ENCODE data around the gene TMEM156. TPM values are rescaled to one million over a fixed set of nuclear protein-coding genes. Genes with fewer than 3 reads are reported as not detected.

TMEM156 gene
- total and polyA plus RNA-seq, 10 of the 15 experiments (the other 5 are each of a cell fraction or from before 2014, with no cell fraction given): 20.8 to 48.3 (median 32.7) TPM

DNA sequence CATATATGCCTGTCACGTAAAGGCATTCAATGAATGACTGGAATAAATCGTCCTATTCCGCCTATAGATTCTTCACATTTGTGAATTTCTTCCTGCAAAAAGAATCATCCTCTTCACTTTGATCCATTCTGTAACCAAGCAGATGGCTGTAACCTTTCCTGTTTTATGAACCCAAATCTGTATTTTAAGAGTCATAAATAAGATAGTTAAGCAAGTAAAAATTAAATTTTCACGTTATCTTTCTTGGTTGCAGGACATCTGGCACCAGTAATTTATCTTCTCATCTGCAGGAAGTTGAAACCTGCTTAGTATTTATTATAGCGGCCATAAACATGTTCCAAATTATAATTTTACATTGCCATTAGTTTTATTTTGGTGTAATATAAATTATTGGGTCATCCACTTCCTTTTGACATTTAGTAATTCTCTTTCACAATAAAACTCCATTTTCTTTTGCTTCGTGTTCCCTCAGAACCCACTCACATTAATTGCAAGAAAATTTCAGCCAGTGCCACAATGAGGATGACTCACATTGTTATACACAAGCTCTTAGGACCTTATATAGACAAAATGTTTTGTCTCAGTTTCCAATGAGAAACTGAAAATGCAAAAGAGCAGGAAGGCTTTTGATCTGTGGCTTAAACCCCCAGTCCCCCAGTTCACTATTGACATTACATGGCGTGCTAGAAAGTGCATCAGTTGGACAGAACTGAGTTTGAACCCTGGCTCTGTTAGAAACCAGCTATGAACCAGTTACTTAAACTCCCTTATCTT, 51.1 kb downstream of the TMEM156 start:
- BruUV-seq (replicated peaks): no TSS peak
- Histone ChIP-seq H3K36me3 (ENCODE audit: control insufficient read depth in 2 of 2, insufficient read depth in 2 of 2, low read length in 1 of 2) (peaks cover 7 to 9% of the 10 kb centered on the region in 2 experiments; a peak in 3 of 4 replicates), H3K27ac (ENCODE audit: control insufficient read depth, insufficient read depth) (peak overlapping the region; percentile 52), H3K27me3 (replicated peaks in 1 of 2; ENCODE audit: control insufficient read depth in 2 of 2, insufficient read depth in 2 of 2, low read length in 1 of 2) (no peaks in the 10 kb centered on the region), H3K9me3 (replicated peaks; ENCODE audit: control insufficient read depth, insufficient read depth, low read length) (no peaks in the 10 kb centered on the region), H4K20me1 (ENCODE audit: control insufficient read depth, insufficient read depth) (no peaks in the 10 kb centered on the region), H3K4me1 (ENCODE audit: control insufficient read depth, insufficient read depth, low read length) (peaks cover 19% of the 10 kb centered on the region), H3K4me3 (no peak overlapping the region), H3K79me2 (ENCODE audit: control insufficient read depth, insufficient read depth, low read length) (no peaks in the 10 kb centered on the region), H3K9ac (ENCODE audit: control insufficient read depth, insufficient read depth, low read length) (no peak overlapping the region), H2AFZ (ENCODE audit: control insufficient read depth, low read depth, low read length) (no peak overlapping the region), H3K4me2 (ENCODE audit: control insufficient read depth, insufficient read depth) (0 out of 2 replicates have a peak overlapping the region, but pooled peaks have one; percentile 11)
- in situ Hi-C loops (cut with MboI) (no loop called here), intact Hi-C loops (cut with micrococcal nuclease; ENCODE audit: unreplicated experiment) (loop anchor here (5.0 kb wide), 1 partner anchor 44 kb away; no protein-coding TSS in a partner anchor)
- ATAC-seq (peak; percentile 82), FAIRE-seq (no peak), DNase-seq (ENCODE audit: low read depth, low spot score) (peak; percentile 24)
- SMC1A ChIA-PET (ENCODE audit: uncharacterized antibody, unreplicated experiment): interaction anchor here (0.8 to 2.8 kb wide), 5 partner anchors 49 to 153 kb away, joined by 3 to 7 read pairs (median 5); no protein-coding TSS in a partner anchor
- RAD21 ChIA-PET (ENCODE audit: unreplicated experiment): interaction anchor here (1.4 kb wide), 1 partner anchor 17 kb away, joined by 5 read pairs; no protein-coding TSS in a partner anchor
- POLR2A ChIA-PET: no interaction called here
- CTCF ChIA-PET: interaction anchor here (1.0 kb wide), 1 partner anchor 79 kb away, joined by 3 read pairs; no protein-coding TSS in a partner anchor
- 76% methylated on average over 7 of the region's 7 CpGs for WGBS (ENCODE audit: insufficient coverage, insufficient replicate concordance, low lambda C conversion rate, missing lambda C conversion rate)
- TF ChIP-seq, protein P1, sequence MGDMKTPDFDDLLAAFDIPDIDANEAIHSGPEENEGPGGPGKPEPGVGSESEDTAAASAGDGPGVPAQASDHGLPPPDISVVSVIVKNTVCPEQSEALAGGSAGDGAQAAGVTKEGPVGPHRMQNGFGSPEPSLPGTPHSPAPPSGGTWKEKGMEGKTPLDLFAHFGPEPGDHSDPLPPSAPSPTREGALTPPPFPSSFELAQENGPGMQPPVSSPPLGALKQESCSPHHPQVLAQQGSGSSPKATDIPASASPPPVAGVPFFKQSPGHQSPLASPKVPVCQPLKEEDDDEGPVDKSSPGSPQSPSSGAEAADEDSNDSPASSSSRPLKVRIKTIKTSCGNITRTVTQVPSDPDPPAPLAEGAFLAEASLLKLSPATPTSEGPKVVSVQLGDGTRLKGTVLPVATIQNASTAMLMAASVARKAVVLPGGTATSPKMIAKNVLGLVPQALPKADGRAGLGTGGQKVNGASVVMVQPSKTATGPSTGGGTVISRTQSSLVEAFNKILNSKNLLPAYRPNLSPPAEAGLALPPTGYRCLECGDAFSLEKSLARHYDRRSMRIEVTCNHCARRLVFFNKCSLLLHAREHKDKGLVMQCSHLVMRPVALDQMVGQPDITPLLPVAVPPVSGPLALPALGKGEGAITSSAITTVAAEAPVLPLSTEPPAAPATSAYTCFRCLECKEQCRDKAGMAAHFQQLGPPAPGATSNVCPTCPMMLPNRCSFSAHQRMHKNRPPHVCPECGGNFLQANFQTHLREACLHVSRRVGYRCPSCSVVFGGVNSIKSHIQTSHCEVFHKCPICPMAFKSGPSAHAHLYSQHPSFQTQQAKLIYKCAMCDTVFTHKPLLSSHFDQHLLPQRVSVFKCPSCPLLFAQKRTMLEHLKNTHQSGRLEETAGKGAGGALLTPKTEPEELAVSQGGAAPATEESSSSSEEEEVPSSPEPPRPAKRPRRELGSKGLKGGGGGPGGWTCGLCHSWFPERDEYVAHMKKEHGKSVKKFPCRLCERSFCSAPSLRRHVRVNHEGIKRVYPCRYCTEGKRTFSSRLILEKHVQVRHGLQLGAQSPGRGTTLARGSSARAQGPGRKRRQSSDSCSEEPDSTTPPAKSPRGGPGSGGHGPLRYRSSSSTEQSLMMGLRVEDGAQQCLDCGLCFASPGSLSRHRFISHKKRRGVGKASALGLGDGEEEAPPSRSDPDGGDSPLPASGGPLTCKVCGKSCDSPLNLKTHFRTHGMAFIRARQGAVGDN (IDR thresholded peaks at IDR 0.05): peak; percentile 11; the same call in 1 of the 2 replicates
- TF ChIP-seq, protein P2, sequence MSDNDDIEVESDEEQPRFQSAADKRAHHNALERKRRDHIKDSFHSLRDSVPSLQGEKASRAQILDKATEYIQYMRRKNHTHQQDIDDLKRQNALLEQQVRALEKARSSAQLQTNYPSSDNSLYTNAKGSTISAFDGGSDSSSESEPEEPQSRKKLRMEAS (IDR thresholded peaks at IDR 0.05; ENCODE audit: low read depth, low read length): no peak
- TF ChIP-seq EP300 (IDR thresholded peaks at IDR 0.05; ENCODE audit: borderline replicate concordance in 1 of 2, control insufficient read depth in 1 of 2, low read depth in 2 of 2, low read length in 2 of 2): no peak
- TF ChIP-seq, protein P3, sequence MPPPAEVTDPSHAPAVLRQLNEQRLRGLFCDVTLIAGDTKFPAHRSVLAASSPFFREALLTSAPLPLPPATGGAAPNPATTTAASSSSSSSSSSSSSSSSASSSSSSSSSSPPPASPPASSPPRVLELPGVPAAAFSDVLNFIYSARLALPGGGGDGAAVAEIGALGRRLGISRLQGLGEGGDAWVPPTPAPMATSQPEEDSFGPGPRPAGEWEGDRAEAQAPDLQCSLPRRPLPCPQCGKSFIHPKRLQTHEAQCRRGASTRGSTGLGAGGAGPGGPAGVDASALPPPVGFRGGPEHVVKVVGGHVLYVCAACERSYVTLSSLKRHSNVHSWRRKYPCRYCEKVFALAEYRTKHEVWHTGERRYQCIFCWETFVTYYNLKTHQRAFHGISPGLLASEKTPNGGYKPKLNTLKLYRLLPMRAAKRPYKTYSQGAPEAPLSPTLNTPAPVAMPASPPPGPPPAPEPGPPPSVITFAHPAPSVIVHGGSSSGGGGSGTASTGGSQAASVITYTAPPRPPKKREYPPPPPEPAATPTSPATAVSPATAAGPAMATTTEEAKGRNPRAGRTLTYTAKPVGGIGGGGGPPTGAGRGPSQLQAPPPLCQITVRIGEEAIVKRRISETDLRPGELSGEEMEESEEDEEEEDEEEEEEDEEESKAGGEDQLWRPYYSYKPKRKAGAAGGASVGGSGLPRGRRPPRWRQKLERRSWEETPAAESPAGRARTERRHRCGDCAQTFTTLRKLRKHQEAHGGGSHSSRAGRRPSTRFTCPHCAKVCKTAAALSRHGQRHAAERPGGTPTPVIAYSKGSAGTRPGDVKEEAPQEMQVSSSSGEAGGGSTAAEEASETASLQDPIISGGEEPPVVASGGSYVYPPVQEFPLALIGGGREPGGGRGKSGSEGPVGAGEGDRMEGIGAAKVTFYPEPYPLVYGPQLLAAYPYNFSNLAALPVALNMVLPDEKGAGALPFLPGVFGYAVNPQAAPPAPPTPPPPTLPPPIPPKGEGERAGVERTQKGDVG (CRISPR knock-in tag; IDR thresholded peaks at IDR 0.05): no peak
- no peak for TF ChIP-seq NRF1 (conservative IDR thresholded peaks at IDR 0.05; ENCODE audit: low read depth, low read length)
- TF ChIP-seq NR2F1 (conservative IDR thresholded peaks at IDR 0.05): no peak
- peak; percentile 34; the same call in 1 of the 2 replicates for TF ChIP-seq BCL11A (IDR thresholded peaks at IDR 0.05; ENCODE audit: low read depth, low read length)
- TF ChIP-seq RBBP5 (conservative IDR thresholded peaks at IDR 0.05): no peak
- no peak for TF ChIP-seq POLR2A (IDR thresholded peaks at IDR 0.05; ENCODE audit: low read depth, low read length)
- no peak for TF ChIP-seq MEF2B (IDR thresholded peaks at IDR 0.05; ENCODE audit: partially characterized antibody, poor library complexity, severe bottlenecking)
- TF ChIP-seq CREB1 (IDR thresholded peaks at IDR 0.05; ENCODE audit: low read depth): peak; percentile 27; the same call in 1 of the 2 replicates
- TF ChIP-seq, protein P4, sequence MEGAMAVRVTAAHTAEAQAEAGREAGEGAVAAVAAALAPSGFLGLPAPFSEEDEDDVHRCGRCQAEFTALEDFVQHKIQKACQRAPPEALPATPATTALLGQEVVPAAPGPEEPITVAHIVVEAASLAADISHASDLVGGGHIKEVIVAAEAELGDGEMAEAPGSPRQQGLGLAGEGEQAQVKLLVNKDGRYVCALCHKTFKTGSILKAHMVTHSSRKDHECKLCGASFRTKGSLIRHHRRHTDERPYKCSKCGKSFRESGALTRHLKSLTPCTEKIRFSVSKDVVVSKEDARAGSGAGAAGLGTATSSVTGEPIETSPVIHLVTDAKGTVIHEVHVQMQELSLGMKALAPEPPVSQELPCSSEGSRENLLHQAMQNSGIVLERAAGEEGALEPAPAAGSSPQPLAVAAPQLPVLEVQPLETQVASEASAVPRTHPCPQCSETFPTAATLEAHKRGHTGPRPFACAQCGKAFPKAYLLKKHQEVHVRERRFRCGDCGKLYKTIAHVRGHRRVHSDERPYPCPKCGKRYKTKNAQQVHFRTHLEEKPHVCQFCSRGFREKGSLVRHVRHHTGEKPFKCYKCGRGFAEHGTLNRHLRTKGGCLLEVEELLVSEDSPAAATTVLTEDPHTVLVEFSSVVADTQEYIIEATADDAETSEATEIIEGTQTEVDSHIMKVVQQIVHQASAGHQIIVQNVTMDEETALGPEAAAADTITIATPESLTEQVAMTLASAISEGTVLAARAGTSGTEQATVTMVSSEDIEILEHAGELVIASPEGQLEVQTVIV (IDR thresholded peaks at IDR 0.05; ENCODE audit: borderline replicate concordance, partially characterized antibody): no peak
- peak; percentile 48 for TF ChIP-seq JUNB (IDR thresholded peaks at IDR 0.05)

Measured in GM12878 (cell line).